ENCODE results near the gene TMEM258. TPM values are rescaled to one million over a fixed set of nuclear protein-coding genes. Genes with fewer than 3 reads are reported as not detected.

TMEM258 gene
- total RNA-seq, 3 donors from 2014 or later (not counting 1 experiment from before 2014, with no cell fraction given) = 64.4 to 69.3 (median 66.1) TPM

DNA sequence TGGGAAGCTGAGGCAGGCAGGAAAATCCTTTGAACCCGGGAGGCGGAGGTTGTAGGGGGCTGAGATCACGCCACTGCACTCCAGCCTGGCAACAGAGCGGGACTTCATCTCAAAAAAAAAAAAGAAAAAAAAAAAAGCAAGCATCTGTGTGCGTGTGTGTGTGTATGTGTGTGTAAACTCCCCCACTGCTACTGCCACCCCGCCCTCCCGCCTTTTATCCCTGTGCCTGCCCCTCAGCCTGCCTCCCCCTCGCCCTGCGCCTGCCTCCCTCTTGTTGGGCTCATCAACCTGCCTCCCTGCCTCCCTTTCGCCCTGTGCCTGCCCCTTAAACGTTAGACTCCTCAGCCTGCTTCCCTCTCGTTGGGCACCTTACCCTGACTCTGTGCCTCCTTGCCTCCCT is 18.0 kb downstream of the TMEM258 start:
- Histone ChIP-seq H3K4me1 (ENCODE audit: control insufficient read depth, insufficient read depth, low read length) (peaks cover 45% of the 10 kb centered on the region), H3K4me3 (ENCODE audit: low read length) (no peak overlapping the region), H3K9me3 (ENCODE audit: control insufficient read depth, insufficient read depth, low read length) (no peaks in the 10 kb centered on the region), H3K27me3 (ENCODE audit: control insufficient read depth, insufficient read depth, low read length) (no peaks in the 10 kb centered on the region), H3K36me3 (ENCODE audit: control insufficient read depth, insufficient read depth, low read length) (no peaks in the 10 kb centered on the region), H3K27ac (ENCODE audit: low read length) (no peak overlapping the region)
- 88% methylated on average over 11 of the region's 12 CpGs for WGBS (ENCODE audit: insufficient coverage)
- H3K27ac Mint-ChIP-seq = no peak overlapping the region
- TF ChIP-seq, protein P1, sequence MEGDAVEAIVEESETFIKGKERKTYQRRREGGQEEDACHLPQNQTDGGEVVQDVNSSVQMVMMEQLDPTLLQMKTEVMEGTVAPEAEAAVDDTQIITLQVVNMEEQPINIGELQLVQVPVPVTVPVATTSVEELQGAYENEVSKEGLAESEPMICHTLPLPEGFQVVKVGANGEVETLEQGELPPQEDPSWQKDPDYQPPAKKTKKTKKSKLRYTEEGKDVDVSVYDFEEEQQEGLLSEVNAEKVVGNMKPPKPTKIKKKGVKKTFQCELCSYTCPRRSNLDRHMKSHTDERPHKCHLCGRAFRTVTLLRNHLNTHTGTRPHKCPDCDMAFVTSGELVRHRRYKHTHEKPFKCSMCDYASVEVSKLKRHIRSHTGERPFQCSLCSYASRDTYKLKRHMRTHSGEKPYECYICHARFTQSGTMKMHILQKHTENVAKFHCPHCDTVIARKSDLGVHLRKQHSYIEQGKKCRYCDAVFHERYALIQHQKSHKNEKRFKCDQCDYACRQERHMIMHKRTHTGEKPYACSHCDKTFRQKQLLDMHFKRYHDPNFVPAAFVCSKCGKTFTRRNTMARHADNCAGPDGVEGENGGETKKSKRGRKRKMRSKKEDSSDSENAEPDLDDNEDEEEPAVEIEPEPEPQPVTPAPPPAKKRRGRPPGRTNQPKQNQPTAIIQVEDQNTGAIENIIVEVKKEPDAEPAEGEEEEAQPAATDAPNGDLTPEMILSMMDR (IDR thresholded peaks at IDR 0.05) = no peak
- ATAC-seq (no peak), DNase-seq (no peak)
- H3K27me3 Mint-ChIP-seq (ENCODE audit: low read depth in 2 of 2) = no peaks in the 10 kb centered on the region
- H3K36me3 Mint-ChIP-seq = no peaks in the 10 kb centered on the region
- peaks cover 13 to 28% of the 10 kb centered on the region in 2 donors for H3K4me1 Mint-ChIP-seq
- H3K9me3 Mint-ChIP-seq = no peaks in the 10 kb centered on the region
- intact Hi-C loops (cut with micrococcal nuclease) = no loop called here
- H3K4me3 Mint-ChIP-seq = no peak overlapping the region

DNA sequence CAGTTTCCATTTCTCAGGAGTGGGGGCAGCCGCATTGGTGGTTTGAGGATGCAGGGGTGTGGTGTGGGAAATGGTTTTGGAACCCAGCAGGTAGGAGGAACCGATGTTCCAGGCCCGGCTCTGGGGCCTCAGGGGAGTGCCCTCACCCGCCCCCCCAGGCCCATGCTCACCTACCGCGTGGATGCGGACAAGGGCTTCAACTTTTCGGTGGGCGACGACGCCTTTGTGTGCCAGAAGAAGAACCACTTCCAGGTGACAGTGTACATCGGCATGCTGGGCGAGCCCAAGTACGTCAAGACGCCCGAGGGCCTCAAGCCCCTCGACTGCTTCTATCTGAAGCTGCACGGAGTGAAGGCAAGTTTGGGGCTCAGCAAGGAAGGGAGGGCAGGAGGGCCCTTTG is 18.6 kb downstream of the TMEM258 start:
- no peaks in the 10 kb centered on the region for H3K9me3 Mint-ChIP-seq
- peaks cover 13 to 28% of the 10 kb centered on the region in 2 donors for H3K4me1 Mint-ChIP-seq
- no peak overlapping the region for H3K4me3 ChIP-seq (ENCODE audit: low read length)
- no peak overlapping the region for H3K27ac ChIP-seq (ENCODE audit: low read length)
- H3K36me3 ChIP-seq (ENCODE audit: control insufficient read depth, insufficient read depth, low read length) = no peaks in the 10 kb centered on the region
- no peak for ATAC-seq
- no peak overlapping the region for H3K27ac Mint-ChIP-seq
- no peaks in the 10 kb centered on the region for H3K27me3 Mint-ChIP-seq (ENCODE audit: low read depth in 2 of 2)
- peaks cover 45% of the 10 kb centered on the region for H3K4me1 ChIP-seq (ENCODE audit: control insufficient read depth, insufficient read depth, low read length)
- 94% methylated on average over 18 of the region's 18 CpGs for WGBS (ENCODE audit: insufficient coverage)
- H3K9me3 ChIP-seq (ENCODE audit: control insufficient read depth, insufficient read depth, low read length) = no peaks in the 10 kb centered on the region
- H3K36me3 Mint-ChIP-seq = no peaks in the 10 kb centered on the region
- intact Hi-C loops (cut with micrococcal nuclease) = no loop called here
- TF ChIP-seq, protein P1 (IDR thresholded peaks at IDR 0.05) = no peak
- H3K27me3 ChIP-seq (ENCODE audit: control insufficient read depth, insufficient read depth, low read length) = no peaks in the 10 kb centered on the region
- H3K4me3 Mint-ChIP-seq = no peak overlapping the region
- DNase-seq = no peak

DNA sequence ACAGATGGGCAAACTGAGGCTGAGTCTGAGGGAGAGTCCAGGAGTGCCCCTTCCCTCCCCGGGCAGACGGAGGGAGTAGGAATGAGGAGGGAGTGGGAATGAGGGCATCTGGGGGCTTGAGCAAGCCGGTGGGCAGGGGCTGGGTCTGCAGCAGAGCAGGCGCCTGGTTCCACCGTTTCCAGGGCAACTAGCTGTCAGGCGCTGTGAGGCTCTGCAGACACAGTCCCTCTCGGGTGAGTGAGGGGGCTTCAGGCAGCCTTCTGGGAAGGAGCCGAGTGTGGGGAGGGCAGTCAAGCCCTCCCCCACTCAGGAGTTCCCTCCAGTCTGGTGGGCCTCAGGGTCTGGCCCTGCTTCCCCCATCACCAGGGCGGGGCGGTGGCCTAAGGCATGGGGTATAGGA is 19.0 kb downstream of the TMEM258 start:
- H3K36me3 ChIP-seq (ENCODE audit: control insufficient read depth, insufficient read depth, low read length) = no peaks in the 10 kb centered on the region
- Mint-ChIP-seq H3K36me3 (no peaks in the 10 kb centered on the region), H3K27me3 (ENCODE audit: low read depth in 2 of 2) (no peaks in the 10 kb centered on the region), H3K27ac (no peak overlapping the region), H3K4me1 (peaks cover 13 to 28% of the 10 kb centered on the region in 2 donors), H3K9me3 (no peaks in the 10 kb centered on the region), H3K4me3 (no peak overlapping the region)
- no peak for DNase-seq
- TF ChIP-seq, protein P1 (IDR thresholded peaks at IDR 0.05) = no peak
- intact Hi-C loops (cut with micrococcal nuclease) = no loop called here
- no peak overlapping the region for H3K27ac ChIP-seq (ENCODE audit: low read length)
- H3K9me3 ChIP-seq (ENCODE audit: control insufficient read depth, insufficient read depth, low read length) = no peaks in the 10 kb centered on the region
- peaks cover 45% of the 10 kb centered on the region for H3K4me1 ChIP-seq (ENCODE audit: control insufficient read depth, insufficient read depth, low read length)
- no peak for ATAC-seq
- no peak overlapping the region for H3K4me3 ChIP-seq (ENCODE audit: low read length)
- no peaks in the 10 kb centered on the region for H3K27me3 ChIP-seq (ENCODE audit: control insufficient read depth, insufficient read depth, low read length)
- 90% methylated on average over 10 of the region's 10 CpGs for WGBS (ENCODE audit: insufficient coverage)

DNA sequence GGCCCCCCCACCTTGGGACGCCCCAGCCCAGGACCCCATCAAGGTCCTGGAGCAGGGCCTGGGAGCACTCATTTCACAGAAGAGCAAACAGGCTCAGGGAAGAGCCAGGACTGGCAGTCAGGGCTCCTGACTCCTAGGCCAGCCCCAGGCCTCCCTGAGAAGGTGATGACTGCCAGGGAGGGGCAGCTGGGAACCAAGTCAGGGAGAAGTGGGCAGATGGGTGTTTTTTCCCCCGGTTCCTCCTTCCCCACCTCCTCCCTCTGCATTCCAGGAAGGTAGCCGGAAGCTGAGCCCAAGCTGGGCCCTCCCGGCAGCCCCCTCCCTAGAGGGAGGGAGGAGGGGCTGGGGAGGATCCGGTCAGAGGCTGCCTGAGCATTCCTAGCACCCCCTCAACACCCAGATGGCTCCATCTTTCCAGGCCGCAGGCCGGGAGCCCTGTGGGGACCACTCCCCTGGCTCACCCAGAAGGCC is 20.4 kb downstream of the TMEM258 start:
- intact Hi-C loops (cut with micrococcal nuclease) = no loop called here
- 97% methylated on average over 3 of the region's 7 CpGs for WGBS (ENCODE audit: insufficient coverage)
- H3K4me1 Mint-ChIP-seq = peaks cover 13 to 26% of the 10 kb centered on the region in 2 donors
- DNase-seq (no peak), ATAC-seq (no peak)
- H3K4me1 ChIP-seq (ENCODE audit: control insufficient read depth, insufficient read depth, low read length) = peaks cover 34% of the 10 kb centered on the region
- no peak overlapping the region for H3K4me3 ChIP-seq (ENCODE audit: low read length)
- no peaks in the 10 kb centered on the region for H3K36me3 Mint-ChIP-seq
- no peaks in the 10 kb centered on the region for H3K9me3 ChIP-seq (ENCODE audit: control insufficient read depth, insufficient read depth, low read length)
- H3K27ac ChIP-seq (ENCODE audit: low read length) = no peak overlapping the region
- H3K9me3 Mint-ChIP-seq = no peaks in the 10 kb centered on the region
- no peak overlapping the region for H3K4me3 Mint-ChIP-seq
- no peak overlapping the region for H3K27ac Mint-ChIP-seq
- no peaks in the 10 kb centered on the region for H3K36me3 ChIP-seq (ENCODE audit: control insufficient read depth, insufficient read depth, low read length)
- TF ChIP-seq, protein P1 (IDR thresholded peaks at IDR 0.05) = no peak
- no peaks in the 10 kb centered on the region for H3K27me3 ChIP-seq (ENCODE audit: control insufficient read depth, insufficient read depth, low read length)
- H3K27me3 Mint-ChIP-seq (ENCODE audit: low read depth in 2 of 2) = no peaks in the 10 kb centered on the region
